Skeletal muscle cell (primary cell): ENCODE data around the gene CAP2.

ENCODE experiments used
- DNase-seq: peaks from one replicate; pipeline ENCODE4 v3.0.0-alpha.2; 2010; ENCODE audit warnings: low read depth
- H3K4me3 ChIP-seq: 2 replicates; pipeline ENCODE4 v1.5.1; 2011; ENCODE audit warnings: low read depth, mild to moderate bottlenecking, control low read depth, low read length, moderate library complexity

The CAP2 gene

GRCh38 chr6:17591287-17591686 is 197.9 kb downstream of the CAP2 start:
- DNase-seq = no peak
- H3K4me3 ChIP-seq = no peak overlapping the region

- DNase-seq = no peak
- no peak overlapping the region for H3K4me3 ChIP-seq
Measured at GRCh38 chr6:17593246-17593645, 199.9 kb downstream of the CAP2 start.

GRCh38 chr6:17596085-17596484 is 202.7 kb downstream of the CAP2 start:
- no peak overlapping the region for H3K4me3 ChIP-seq
- no peak for DNase-seq

- DNase-seq = peak; percentile 31
- H3K4me3 ChIP-seq = peak within 1 kb of the TSS; percentile 80
Measured at GRCh38 chr6:17599877-17600526, 206.6 kb downstream of the CAP2 start, which contains the start of gene FAM8A1. TSS of gene FAM8A1 (plus strand) at chr6:17600302. CDS start at chr6:17600410, 108 bp downstream.

- H3K4me3 ChIP-seq = peak overlapping the region; percentile 80
- DNase-seq = no peak
Measured at GRCh38 chr6:17600527-17601385, 207.4 kb downstream of the CAP2 start.

GRCh38 chr6:17601386-17601703 is 207.9 kb downstream of the CAP2 start:
- no peak for DNase-seq

GRCh38 chr6:17602888-17603287 is 209.5 kb downstream of the CAP2 start:
- H3K4me3 ChIP-seq = no peak overlapping the region
- DNase-seq = no peak

More at GRCh38 chr6:17601386-17601703, 207.9 kb downstream of the CAP2 start:
- H3K4me3 ChIP-seq = peak overlapping the region; percentile 80

- H3K4me3 ChIP-seq = no peak overlapping the region
- DNase-seq = no peak
Measured at GRCh38 chr6:17606606-17607005, 213.2 kb downstream of the CAP2 start.
